Esophagus (tissue), 2 donors: ENCODE measurements around the gene KDM1A. TPM values are rescaled to one million over a fixed set of nuclear protein-coding genes. Genes with fewer than 3 reads are reported as not detected.
A peak's percentile ranks its signal among the peaks of the same experiment; 100 is the strongest.
"Not testable (repeated sequence)": the region's sequence is repeated elsewhere in the genome, so short reads cannot be mapped to it uniquely, and the experiment has no call there.

ENCODE experiments used
- H3K27ac ChIP-seq, 2 donors: one replicate each; pipeline ENCODE4 v1.5.1; 2013; ENCODE audit warnings: low read depth in 2 of 2, mild to moderate bottlenecking in 2 of 2, inconsistent platforms in 1 of 2, low read length in 1 of 2, moderate library complexity in 1 of 2
- H3K27me3 ChIP-seq, 2 donors: one replicate each; pipeline ENCODE4 v1.6.1; 2013; ENCODE audit warnings: low read length in 2 of 2, control low read depth in 1 of 2, mild to moderate bottlenecking in 1 of 2; ENCODE audit not compliant: insufficient read depth in 2 of 2, control insufficient read depth in 1 of 2
- H3K36me3 ChIP-seq, 2 donors: one replicate each; pipeline ENCODE4 v1.6.1; 2013; ENCODE audit warnings: low read length in 1 of 2; ENCODE audit not compliant: control insufficient read depth in 2 of 2, insufficient read depth in 2 of 2
- H3K4me1 ChIP-seq, 2 donors: one replicate each; pipeline ENCODE4 v1.6.1; 2013; ENCODE audit warnings: low read length in 1 of 2; ENCODE audit not compliant: control insufficient read depth in 2 of 2, insufficient read depth in 2 of 2
- H3K4me3 ChIP-seq, 2 donors: one replicate each; pipeline ENCODE4 v1.5.1; 2013; ENCODE audit warnings: low read length in 2 of 2, mild to moderate bottlenecking in 2 of 2, low read depth in 1 of 2, moderate library complexity in 1 of 2
- H3K9me3 ChIP-seq, 2 donors: one replicate each; pipeline ENCODE4 v1.6.1; 2013; ENCODE audit warnings: mild to moderate bottlenecking in 2 of 2, low read depth in 1 of 2, low read length in 1 of 2, moderate library complexity in 1 of 2; ENCODE audit not compliant: control insufficient read depth in 2 of 2, insufficient read depth in 1 of 2
- WGBS, 2 donors: extraction: QIAGEN DNeasy Blood & Tissue Kit; methylation state at CpG; one replicate each; pipeline ENCODE4 v1.1.7; 2013; 5-methylcytosine and 5-hydroxymethylcytosine counted together
- polyA plus RNA-seq, 2 donors: library from polyadenylated mRNA; stranded (reverse); fragments of 200-250 nt; gene quantifications; one replicate each; pipeline ENCODE4 v1.2.3, GENCODE V29; 2013
- donor health status: healthy with polysubstance abuse.
- donor health status: Bipolar disorder and iron deficiency.

The KDM1A gene
- polyA plus RNA-seq, 2 donors: 15.6 to 32.0 TPM

- no peaks in the 10 kb centered on the region for H3K4me1 ChIP-seq
- H3K9me3 ChIP-seq: no peaks in the 10 kb centered on the region
- no peak overlapping the region for H3K4me3 ChIP-seq
- no peaks in the 10 kb centered on the region for H3K36me3 ChIP-seq
- H3K27me3 ChIP-seq: no peaks in the 10 kb centered on the region
- H3K27ac ChIP-seq: no peak overlapping the region
- 80 to 86% methylated on average over 4 of the region's 4 CpGs for WGBS, 2 donors
These were observed 12.2 kb upstream of the KDM1A start for GRCh38 chr1:23007106-23007505.

- no peak overlapping the region for H3K4me3 ChIP-seq
- 89 to 93% methylated on average over 2 of the region's 2 CpGs for WGBS, 2 donors
- no peaks in the 10 kb centered on the region for H3K36me3 ChIP-seq
- H3K9me3 ChIP-seq: no peaks in the 10 kb centered on the region
- H3K4me1 ChIP-seq: no peaks in the 10 kb centered on the region
- no peaks in the 10 kb centered on the region for H3K27me3 ChIP-seq
- no peak overlapping the region for H3K27ac ChIP-seq
These were observed 10.4 kb upstream of the KDM1A start for GRCh38 chr1:23008901-23009300.

GRCh38 chr1:23010025-23010424, 9.2 kb upstream of the KDM1A start:
- not testable (repeated sequence) for H3K4me1 ChIP-seq, H3K27ac ChIP-seq, H3K36me3 ChIP-seq, H3K9me3 ChIP-seq, H3K27me3 ChIP-seq, H3K4me3 ChIP-seq
- WGBS, 2 donors: 77 to 80% methylated on average over 8 of the region's 8 CpGs

DNA sequence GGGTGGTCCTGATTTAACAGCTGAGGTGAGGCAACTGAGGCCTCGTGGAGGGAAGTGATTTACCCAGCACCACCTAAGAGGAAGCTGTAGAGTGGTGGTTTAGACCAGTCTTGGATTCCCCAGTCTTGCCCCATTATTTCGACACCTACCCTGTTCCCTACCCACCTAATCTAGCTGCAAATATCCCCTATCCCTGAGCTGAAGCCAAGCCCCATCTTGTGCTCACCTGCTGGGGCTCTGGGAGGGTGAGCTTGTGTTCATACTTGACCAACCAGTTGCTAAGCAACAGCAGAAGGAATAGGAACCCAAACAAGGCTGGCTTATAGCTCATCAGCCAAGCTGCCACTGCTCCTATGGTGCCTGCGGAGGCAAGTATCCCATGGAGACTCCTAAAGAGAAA, 5.6 kb upstream of the KDM1A start:
- H3K4me1 ChIP-seq: no peaks in the 10 kb centered on the region
- H3K36me3 ChIP-seq: no peaks in the 10 kb centered on the region
- WGBS, 2 donors: 58 to 70% methylated on average over 3 of the region's 3 CpGs
- no peak overlapping the region for H3K4me3 ChIP-seq
- no peaks in the 10 kb centered on the region for H3K27me3 ChIP-seq
- H3K27ac ChIP-seq: no peak overlapping the region
- H3K9me3 ChIP-seq: no peaks in the 10 kb centered on the region

- Histone ChIP-seq H3K36me3 (no peaks in the 10 kb centered on the region), H3K9me3 (no peaks in the 10 kb centered on the region), H3K4me1 (no peaks in the 10 kb centered on the region), H3K27ac (peak overlapping the region; percentile 5 to 29), H3K4me3 (peak overlapping the region; percentile 81 to 90), H3K27me3 (no peaks in the 10 kb centered on the region)
- WGBS, 2 donors: 25% methylated on average over 10 of the region's 10 CpGs
These were observed 591 bp upstream of the KDM1A start for GRCh38 chr1:23018661-23019093.

DNA sequence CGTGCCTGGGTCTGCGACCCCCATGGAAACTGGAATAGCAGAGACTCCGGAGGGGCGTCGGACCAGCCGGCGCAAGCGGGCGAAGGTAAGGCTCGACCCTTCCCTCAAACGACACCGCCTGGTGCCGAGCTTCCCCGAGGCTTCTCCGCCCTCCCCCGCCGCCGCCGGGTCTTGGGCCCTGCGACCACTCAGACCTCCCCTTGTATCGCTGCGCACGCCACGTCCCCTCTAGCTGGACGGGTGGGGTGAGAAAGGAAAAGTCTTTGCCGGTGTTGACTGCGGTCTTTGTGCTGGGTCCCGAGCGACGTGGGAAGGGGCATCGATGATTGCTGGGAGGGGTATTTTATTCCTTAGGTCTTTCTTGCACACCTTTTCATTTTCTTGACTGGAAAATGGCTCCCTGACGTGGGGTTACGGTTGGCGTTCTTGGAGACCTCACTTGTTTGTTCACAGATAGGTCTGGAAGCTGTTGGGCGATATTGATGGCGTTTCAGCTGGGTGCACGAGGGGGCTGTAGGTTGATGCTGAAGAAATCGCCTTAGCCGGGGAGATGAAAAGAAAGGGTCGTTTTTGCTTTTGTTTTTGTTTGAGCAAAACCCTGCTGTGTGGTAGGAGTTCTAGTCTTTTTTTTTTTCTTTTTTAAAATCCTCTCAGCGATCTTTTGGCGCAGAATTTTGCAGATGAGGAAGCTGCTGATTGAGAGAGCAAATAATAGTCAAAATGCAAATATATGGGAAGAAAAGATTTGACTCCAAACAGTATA, 776 bp downstream of the KDM1A start:
- Histone ChIP-seq H3K27ac (peak overlapping the region; percentile 87 to 92), H3K36me3 (no peaks in the 10 kb centered on the region), H3K4me3 (peak overlapping the region; percentile 81 to 90), H3K4me1 (no peaks in the 10 kb centered on the region), H3K9me3 (no peaks in the 10 kb centered on the region), H3K27me3 (no peaks in the 10 kb centered on the region)
- 0% methylated on average over 34 to 42 of the region's 42 CpGs for WGBS, 2 donors

DNA sequence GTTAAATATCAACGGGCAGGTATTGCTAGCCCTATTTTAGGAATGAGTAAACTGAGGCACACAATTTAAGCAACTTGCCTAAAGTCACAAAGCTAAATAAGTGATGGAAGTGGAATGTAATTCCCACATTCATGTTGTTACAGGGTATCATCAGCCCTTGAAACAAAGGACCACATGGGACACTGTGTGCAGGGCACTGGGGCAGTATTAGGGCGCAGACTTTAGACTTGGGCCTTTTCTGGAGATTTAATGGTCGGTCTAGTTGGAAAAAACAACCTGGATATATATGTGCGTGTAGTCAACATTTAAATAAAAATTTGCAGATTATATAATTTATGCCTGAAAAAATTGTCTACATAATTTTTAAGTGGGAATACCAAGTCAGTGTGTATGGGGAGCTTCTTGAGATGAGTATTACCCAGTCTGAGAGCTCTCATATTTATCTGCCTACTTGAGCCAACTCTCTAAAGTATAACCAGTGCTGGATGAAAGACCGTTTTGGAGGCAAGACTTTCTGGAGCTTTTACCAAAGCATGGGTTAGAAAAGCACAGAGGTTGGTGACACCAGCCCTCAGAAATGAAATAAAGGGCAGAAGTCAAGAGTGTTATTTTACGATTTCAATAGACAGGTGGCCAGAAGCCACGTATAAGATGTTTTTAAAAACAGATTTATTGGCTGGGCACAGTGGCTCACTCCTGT, 1.6 kb downstream of the KDM1A start:
- Histone ChIP-seq H3K4me3 (peak overlapping the region in 1 of 2 donors; percentile 90), H3K27me3 (no peaks in the 10 kb centered on the region), H3K9me3 (no peaks in the 10 kb centered on the region), H3K27ac (peak overlapping the region in 1 of 2 donors; percentile 16), H3K4me1 (no peaks in the 10 kb centered on the region), H3K36me3 (no peaks in the 10 kb centered on the region)
- 33 to 34% methylated on average over 7 of the region's 7 CpGs for WGBS, 2 donors

- H3K4me1 ChIP-seq: no peaks in the 10 kb centered on the region
- no peaks in the 10 kb centered on the region for H3K9me3 ChIP-seq
- 86 to 87% methylated on average over 2 of the region's 2 CpGs for WGBS, 2 donors
- H3K36me3 ChIP-seq: no peaks in the 10 kb centered on the region
- no peak overlapping the region for H3K4me3 ChIP-seq
- H3K27ac ChIP-seq: no peak overlapping the region
- no peaks in the 10 kb centered on the region for H3K27me3 ChIP-seq
These were observed 2.6 kb downstream of the KDM1A start for GRCh38 chr1:23021834-23022233.

- Histone ChIP-seq H3K27ac (no peak overlapping the region), H3K9me3 (no peaks in the 10 kb centered on the region), H3K36me3 (no peaks in the 10 kb centered on the region), H3K27me3 (no peaks in the 10 kb centered on the region), H3K4me3 (no peak overlapping the region), H3K4me1 (no peaks in the 10 kb centered on the region)
- 97 to 98% methylated on average over 5 of the region's 5 CpGs for WGBS, 2 donors
These were observed 4.0 kb downstream of the KDM1A start for GRCh38 chr1:23023174-23023845.
